ENCODE results near the gene RLN1.
"Not testable (repeated sequence)": the region's sequence is repeated elsewhere in the genome, so short reads cannot be mapped to it uniquely, and the experiment has no call there.

Gene RLN1, protein sequence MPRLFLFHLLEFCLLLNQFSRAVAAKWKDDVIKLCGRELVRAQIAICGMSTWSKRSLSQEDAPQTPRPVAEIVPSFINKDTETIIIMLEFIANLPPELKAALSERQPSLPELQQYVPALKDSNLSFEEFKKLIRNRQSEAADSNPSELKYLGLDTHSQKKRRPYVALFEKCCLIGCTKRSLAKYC

GRCh38 chr9:5338992-5339981 lies at the start of gene RLN1:
RLN1 (minus strand) TSS chr9:5339876; CDS start chr9:5339746, 130 bp downstream.
- not testable (repeated sequence) for DNase-seq

DNA sequence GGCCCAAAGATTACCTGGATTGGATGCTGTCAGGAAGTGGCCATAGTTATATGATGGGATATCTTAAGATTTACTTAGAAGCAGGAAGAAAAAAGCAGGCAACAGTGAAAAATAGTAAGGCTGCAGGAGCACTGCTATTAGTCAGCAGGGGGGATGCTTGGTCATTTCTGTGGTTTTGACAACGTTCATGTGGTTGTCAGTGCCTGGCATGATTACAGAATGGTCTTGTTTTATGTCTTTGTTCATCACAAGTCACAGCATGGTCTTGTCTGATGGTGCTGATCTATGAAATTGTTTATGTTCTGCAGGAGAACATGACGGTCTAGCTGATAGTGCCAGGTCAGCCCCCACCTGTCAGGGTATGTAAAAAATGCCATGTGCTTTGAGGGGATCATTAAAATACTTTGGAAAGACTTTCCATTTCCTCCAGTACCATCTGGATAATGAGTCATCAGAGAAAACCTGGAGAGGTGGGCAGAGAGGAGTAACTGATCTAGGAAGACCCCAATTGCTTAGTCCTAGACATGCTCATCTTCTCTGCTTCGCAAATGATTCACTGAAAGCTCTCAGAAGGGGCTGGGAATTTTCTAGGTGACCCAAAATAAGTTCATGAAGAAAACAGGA lies 49.5 kb upstream of the RLN1 start:
- DNase-seq: no peak

DNA sequence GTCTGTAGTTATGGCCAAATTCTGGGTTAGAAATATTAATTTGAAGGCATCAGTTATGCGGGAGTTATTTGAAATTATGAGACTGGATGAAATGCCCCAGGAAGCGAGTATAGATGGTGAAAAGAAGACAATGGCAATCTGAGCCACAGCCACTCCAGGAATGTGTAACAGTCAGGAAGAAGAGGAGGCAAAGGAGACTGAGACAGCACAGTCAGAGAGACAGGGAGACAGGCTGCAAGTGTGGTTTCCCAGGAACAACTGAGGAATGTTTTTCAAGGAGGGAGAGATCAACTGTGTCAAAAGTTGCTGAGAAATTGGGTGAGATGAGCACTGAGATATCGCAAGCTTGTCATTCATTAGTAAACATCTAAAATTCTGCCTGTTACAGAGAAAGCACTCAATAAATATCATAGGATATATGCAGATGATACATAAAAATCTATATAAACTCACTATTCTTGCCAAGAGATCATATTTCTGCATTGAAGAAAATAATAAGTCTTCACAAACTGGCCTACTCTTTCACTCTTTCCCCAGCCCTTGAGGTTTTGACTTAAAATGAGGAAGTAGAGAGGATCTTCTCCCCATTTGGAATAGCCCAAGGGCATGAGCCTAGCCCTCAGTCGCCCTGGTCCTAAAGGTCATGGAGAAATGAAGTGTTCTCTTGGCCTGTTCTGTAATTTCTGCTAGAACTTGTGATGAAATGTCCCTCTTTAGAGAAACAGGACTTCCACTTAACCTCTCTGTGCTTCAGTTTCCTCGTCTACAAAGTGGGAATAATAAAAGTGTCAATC lies 48.5 kb upstream of the RLN1 start:
- no peak for DNase-seq

DNA sequence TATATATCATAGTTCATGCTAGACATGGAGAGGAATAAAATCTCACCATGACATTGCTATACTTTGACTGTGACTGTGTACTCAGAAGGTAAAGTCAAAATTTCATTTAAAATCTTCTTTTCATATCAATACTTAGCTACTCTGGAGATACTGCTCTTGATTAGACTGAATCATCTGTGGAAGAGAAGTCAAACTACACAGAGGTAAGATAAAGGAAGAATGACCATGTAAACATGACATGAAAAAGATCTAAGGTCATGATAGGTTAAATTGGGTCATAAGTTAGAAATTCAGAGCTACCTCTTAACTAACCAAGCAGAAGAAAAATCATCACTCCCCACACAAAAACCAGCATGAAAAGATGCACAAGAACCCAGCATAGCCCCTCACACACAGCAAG lies 44.8 kb upstream of the RLN1 start:
- DNase-seq: no peak

GRCh38 chr9:5382479-5382878 lies 42.8 kb upstream of the RLN1 start:
- no peak for DNase-seq

- DNase-seq: no peak
Measured at GRCh38 chr9:5375790-5376477, 36.3 kb upstream of the RLN1 start.

GRCh38 chr9:5375091-5375490 lies 35.4 kb upstream of the RLN1 start:
- DNase-seq: no peak

DNA sequence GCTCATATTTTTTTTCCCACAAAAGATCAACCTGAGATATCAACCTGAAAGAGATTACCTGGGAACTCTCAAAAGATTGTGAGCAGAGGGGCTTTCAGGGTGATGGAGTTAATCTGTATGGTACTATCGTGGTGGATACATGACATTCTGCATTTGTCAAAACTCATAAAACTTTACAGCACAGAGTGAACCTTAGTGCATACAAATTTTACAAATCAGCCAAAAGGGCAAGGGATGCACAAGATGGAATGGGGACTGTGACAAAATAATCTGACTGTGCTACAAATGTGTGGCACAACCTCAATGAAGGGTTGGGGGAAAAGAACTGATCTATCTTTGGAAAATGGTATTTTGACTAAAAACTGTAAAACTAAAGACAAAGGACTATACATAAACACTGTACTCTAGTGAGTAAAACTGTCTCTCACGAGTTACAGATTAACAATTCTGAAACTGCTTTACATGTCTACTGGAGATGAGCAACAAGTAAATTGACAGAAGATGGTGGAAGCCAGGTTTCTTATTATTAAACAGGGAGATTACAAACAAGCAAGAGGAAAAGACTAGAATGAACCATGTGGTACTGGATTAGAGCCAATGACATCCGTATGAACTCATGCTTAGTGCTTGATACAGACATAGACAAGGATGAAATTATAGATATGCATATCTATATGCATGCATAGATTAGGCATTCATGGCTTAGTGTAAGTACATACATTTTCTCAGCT lies 24.8 kb upstream of the RLN1 start:
- DNase-seq: no peak

DNA sequence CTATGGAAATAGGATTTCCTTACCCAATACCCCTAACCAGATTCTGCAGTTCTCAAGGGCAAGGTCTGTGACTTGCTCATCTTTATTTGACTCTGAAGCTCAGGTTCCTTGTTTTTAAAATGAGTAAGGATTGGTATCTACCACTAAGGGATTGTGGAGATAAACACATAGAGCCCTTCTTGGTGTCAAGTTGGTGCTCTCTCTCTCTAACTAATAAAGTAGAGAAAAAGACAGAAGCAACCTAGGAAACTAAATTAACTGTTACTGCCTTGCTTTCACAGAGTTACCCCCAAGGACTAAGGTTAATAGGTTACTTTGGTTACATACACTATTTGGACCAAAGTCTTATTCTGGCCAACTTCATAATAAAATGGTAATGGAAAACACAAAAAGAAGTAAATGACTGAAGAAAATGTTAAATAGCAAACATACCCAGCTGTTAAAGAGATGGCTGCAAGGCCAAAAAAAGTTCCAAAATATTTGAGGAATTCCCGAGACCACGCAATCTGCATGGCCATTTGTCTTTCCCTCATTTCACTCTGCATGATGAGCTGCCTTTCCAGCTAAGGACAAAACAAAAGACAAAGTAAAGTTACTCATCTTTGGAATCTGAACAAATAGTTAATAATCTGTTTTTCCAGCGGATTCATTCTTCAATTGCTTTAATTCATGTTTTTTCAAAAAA lies 21.8 kb upstream of the RLN1 start:
- DNase-seq: peak; percentile 18

DNA sequence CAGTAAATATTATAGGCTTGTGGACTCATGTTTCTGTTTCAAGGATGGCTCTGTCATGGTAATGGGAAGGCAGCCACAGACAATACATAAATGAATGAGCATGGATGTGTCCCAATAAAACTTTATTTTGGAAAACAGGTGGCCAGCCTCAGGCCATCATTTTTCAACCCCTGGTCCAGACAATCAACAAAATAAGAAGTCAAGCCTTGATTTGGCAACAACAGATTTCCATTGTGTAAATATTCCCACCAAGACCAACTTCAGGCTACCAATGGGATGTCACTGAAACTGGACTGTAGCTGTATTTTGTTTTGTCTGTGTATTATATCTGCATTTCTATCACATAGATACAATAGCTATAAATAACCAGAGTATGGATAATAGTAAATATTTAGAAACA lies 20.7 kb upstream of the RLN1 start:
- DNase-seq: no peak

DNA sequence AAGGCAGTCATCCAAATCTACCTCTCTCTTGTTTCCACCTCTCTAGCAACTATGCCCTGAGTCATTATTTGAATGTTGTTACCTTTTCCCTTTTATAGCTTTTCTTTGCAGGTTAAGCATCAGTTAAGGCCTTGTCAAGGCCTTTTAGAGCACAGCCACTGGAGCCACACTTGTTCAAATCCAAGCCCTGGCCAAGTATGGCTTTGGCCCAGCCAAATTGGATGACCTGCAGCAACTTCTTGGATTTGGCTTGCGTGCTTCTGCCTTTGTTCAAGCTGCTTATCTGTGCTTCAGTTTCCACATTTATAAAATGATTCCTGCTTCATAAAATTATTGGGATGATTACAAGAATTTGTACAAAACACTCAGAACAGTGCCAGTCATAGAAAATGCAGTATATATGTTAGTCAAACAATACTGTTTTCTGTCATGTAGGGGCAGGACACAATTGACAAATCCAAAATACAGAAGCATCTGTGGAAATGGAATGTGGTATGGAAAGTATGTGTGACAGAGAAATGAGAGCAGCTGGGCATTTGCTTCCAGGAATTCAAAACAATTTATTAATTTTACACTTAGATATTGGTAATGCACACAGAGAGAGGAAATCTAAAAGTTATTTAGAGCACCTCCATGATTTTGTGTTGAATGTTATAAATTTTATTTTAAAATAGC lies 17.9 kb upstream of the RLN1 start:
- peak; percentile 21 for DNase-seq

DNA sequence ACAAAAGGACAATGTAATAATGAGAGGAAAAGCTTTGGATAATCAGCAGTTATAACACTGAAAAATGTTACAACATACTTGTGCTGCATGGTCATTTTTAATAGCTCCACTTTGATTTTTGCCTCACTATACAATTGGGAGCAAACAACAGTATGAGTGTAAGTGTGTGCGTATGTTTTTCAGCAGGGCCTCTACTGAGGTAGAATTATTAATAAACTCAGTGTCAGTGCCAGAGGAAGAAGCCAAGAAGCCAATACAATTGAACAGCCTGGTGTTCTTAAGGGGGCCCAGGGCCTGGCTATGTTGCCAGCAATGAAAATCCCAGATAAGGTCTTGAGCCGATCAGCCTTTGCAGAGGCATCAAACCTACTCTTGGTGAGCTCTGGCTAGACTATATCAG lies 16.1 kb upstream of the RLN1 start:
- no peak for DNase-seq

GRCh38 chr9:5355226-5355625 lies 15.6 kb upstream of the RLN1 start:
- no peak for DNase-seq

DNA sequence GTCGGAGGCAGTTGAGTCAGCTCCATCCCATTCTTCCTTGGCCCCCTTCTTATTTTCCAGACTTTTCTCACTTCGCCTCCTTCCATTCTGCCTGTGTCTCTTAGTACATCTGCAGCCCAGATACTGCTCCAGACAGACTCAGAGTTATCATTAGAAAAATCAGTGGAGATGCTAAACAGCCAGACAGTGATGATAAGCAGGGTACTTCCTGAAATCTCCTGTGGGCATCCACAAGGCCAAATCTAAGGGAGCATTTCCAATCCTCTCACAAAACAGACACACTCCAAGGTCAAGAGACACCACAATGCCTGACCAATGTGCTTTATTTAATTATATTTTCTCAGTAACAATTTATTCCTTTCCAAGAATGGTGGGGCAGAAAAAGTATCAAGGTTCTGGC lies 14.5 kb upstream of the RLN1 start:
- no peak for DNase-seq

DNA sequence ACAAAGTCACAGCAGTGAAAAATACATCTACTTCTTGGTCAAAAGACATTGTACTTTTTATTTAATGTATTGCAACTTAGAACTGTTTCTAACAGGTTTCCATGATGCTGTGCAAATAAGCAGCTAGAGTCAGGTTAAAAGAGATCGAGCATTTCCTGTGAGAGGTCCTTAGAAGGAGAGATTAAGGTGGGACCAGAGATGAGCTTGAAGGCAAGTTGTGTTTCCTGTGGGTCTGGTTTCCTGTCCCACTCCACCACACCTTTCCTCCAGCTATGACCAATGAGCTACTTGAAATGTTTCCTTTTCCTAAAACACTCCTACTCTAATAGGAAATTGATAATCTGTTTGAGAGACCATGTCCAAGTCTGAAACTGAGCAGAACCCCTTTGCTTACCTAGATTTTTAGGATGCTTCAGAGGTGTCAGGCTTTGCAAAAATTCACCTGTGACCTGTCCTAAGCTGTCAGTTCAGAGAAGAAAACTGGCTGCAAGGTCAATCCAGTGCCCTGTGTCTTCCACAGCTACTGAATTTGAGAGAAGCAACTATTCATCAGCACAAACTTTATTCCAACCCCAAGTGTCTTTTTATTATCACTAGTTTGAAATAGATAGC lies 13.1 kb upstream of the RLN1 start:
- DNase-seq: no peak

- no peak for DNase-seq
Measured at GRCh38 chr9:5336688-5337087, 3.0 kb downstream of the RLN1 start.

- not testable (repeated sequence) for DNase-seq
Measured at GRCh38 chr9:5331276-5331675, 8.4 kb downstream of the RLN1 start.

GRCh38 chr9:5326893-5327548 lies 12.7 kb downstream of the RLN1 start:
- DNase-seq: no peak

DNA sequence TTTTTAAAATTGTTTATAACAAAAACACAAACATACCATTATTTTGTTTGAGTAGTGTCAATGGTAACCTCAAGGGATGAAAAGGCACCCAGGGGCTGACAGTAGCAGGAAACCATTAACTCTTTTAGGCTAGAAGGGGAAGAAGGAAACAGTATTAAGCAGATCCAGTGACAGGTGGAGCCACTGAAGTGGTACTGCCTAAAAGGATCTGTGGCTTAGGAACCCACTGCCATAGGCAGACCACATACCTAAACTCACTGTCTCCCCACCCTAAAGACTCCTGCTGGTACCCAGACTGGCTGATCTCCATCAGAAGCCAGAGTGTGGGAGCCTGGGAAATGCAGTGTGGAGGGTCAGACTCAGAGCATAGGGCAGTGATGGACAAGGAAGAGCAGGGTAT lies 13.5 kb downstream of the RLN1 start:
- no peak for DNase-seq
